LNCaP clone FGC (cell line): ENCODE measurements around the gene DIS3L2.
"Not testable (repeated sequence)": the region's sequence is repeated elsewhere in the genome, so short reads cannot be mapped to it uniquely, and the experiment has no call there.

Source experiments
- DNase-seq: peaks from one replicate; pipeline ENCODE4 v3.0.0-alpha.2; 2011; ENCODE audit warnings: low read depth
- H3K4me3 ChIP-seq: 2 replicates; pipeline ENCODE4 v1.5.1; 2011; ENCODE audit warnings: mild to moderate bottlenecking, low read depth, low read length, control low read depth
- TF ChIP-seq, protein P1 (sequence below): IDR thresholded peaks from 2 replicates; pipeline ENCODE4 v1.5.1; 2012; ENCODE audit warnings: mild to moderate bottlenecking; ENCODE audit not compliant: control insufficient read depth, insufficient read depth; ENCODE audit errors: extremely low read depth

DIS3L2 gene

DNA sequence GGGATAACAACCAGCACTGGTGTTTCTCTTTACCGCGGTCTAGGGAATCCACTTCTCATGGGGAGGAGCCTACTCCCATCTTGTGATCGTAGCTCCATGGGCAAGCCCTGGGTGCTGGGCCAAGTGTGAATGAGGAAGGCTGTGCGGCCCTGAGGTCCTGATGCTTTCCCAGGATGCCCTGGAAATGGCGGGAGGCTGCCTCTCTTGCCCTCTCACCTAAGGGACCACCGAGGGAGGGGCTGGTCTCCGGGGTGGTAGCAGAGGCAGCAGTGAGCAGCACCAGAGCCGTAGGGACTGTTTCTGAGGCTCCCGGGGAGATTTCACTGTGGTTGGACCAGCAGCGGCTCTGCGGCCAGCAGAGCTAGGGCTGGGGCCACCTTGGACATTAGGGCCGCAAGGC lies 19.8 kb upstream of the DIS3L2 start:
- TF ChIP-seq, protein P1, sequence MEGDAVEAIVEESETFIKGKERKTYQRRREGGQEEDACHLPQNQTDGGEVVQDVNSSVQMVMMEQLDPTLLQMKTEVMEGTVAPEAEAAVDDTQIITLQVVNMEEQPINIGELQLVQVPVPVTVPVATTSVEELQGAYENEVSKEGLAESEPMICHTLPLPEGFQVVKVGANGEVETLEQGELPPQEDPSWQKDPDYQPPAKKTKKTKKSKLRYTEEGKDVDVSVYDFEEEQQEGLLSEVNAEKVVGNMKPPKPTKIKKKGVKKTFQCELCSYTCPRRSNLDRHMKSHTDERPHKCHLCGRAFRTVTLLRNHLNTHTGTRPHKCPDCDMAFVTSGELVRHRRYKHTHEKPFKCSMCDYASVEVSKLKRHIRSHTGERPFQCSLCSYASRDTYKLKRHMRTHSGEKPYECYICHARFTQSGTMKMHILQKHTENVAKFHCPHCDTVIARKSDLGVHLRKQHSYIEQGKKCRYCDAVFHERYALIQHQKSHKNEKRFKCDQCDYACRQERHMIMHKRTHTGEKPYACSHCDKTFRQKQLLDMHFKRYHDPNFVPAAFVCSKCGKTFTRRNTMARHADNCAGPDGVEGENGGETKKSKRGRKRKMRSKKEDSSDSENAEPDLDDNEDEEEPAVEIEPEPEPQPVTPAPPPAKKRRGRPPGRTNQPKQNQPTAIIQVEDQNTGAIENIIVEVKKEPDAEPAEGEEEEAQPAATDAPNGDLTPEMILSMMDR: no peak
- DNase-seq: no peak
- H3K4me3 ChIP-seq: no peak overlapping the region

DNA sequence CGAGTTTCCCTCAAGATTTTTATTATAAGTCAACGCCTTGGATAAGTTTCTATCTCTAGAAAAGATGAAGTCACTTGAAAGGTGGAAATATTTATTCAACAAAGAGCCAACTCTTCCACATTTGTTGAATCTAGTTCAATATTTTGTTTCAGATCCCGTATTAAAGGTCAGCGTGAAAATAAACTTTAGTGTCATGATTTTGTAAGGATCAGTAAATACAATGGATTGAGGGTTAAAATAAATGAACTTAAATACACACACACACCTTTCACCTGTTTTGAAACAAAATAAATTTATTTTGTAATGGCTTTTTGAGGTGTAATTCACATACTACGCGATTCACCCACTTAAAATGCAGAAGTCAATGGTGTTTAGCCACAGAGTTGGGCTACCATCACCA lies 19.3 kb upstream of the DIS3L2 start:
- no peak for DNase-seq
- H3K4me3 ChIP-seq: no peak overlapping the region
- TF ChIP-seq, protein P1: no peak

DNA sequence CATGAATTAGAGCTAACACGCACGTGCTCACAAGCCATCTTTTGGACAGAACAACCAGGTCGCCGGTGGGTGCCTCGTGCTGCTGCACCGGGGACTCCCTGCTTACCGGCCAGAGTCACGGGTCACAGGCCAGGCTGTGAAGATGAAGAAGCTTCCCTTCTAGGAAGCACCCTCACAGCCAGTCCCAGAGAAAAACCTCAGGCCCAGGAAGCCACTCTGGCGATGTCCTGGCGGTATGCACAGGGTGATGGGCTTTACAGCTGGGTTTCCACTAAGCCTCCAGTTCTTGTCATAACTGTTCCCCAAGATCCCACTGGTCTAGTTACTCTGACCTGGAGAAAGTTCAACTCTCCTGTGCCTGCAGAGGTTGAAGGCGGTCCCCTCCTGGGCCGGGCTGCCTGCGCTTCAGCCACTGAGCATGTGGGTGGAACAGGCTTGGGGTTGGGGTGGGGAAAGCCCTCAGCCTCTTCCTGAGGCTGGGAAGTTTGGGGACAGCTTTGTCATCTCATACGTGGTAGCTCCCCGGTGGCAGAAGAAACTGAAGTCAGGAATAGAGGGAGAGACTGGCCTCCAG lies 15.2 kb upstream of the DIS3L2 start:
- no peak overlapping the region for H3K4me3 ChIP-seq
- TF ChIP-seq, protein P1: no peak
- DNase-seq: no peak

DNA sequence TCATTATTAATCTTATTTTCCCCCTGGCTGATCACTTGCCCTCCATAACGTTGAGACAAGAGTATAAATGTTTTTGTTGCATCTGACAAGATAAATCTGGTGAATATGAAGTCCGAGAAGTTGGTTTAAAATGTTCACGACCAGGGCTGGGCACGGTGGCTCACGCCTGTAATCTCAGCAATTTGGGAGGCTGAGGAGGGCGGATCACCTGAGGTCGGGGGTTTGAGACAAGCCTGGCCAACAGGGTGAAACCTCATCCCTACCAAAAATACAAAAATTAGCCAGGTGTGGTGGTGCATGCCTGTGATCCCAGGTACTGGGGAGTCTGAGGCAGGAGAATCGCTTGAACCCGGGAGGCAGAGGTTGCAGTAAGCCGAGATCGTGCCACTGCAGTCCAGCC lies 14.4 kb upstream of the DIS3L2 start:
- DNase-seq, H3K4me3 ChIP-seq: not testable (repeated sequence)

DNA sequence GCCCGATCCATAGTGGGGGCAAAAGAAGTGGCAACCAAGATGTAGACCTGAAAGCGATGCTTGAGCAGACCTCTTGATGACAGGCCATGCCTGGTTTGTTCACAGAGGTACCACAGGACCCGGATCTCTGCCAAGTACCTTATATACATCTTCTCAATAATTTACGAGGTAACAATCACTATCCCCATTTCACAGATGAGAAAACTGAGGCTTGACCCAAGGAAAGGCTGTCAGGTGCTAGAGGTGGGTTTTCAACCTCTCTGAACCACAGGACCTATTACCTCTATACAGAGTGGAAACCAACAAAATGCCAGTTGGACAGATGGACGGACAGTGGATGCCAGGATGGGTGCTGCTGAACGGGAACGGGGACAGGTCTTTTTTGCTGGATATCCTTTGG lies 13.8 kb upstream of the DIS3L2 start:
- H3K4me3 ChIP-seq: no peak overlapping the region
- TF ChIP-seq, protein P1: no peak
- no peak for DNase-seq

DNA sequence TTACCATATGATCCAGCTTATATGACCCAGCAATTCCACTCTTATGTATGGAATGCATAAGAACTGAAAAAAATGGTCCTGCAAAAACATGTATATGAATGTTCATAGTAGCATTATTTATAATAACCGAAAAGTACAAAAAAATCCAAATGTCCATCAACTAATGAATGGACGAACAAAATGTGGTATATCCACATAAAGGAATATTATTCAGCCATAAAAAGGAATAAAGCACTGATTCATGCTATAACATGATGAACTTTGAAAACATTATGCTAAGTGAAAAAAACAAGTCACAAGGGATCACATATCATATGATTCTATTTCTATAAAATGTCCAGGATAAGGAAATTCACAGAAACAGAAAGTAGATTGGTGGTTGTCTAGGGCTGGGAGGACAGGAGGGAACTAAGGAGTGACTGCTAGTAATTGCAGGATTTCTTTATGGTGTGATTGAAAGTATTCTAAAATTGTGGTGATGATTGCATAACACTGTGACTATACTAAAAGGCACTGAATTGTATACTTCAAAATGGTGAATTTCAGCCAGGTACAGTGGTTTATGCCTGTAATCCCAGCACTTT lies 10.0 kb upstream of the DIS3L2 start:
- TF ChIP-seq, protein P1: no peak
- H3K4me3 ChIP-seq: no peak overlapping the region
- DNase-seq: no peak

DNA sequence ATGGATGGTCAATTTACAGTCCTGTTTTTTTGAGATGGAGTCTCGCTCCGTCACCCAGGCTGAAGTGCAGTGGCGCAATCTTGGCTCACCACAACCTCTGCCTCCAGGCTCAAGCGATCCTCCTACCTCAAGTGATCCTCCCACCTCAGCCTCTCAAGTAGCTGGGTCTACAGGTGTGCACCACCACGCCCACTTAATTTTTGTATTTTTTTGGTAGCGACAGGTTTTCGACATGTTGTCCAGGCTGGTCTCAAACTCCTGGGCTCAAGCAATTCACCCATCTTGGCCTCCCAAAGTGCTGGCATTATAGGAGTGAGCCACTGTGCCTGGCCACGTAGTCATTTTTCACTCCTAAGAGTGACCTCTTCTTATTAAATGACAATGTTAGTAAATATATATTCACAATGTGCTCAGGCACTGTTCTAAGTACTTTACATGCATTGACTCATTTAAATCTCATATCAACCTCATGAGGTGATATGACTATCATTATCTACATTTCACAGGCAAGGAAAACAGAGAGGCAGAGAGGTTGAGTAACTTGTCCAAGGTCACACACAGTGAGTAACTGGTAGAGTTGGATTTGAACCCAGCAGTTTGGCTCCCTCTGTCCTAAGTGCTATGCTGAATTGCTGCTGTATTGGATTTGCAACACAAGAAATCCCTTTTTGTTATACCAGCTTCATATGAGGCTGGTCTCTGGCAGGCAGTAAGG lies 5.6 kb upstream of the DIS3L2 start:
- no peak overlapping the region for H3K4me3 ChIP-seq
- TF ChIP-seq, protein P1: no peak
- no peak for DNase-seq
